Sigmoid colon (tissue), 4 donors: ENCODE measurements around the gene PDCD7.

ENCODE experiments used
- EP300 ChIP-seq, 4 donors: sonication (generic); formaldehyde crosslinking; IDR thresholded peaks; one replicate each; pipeline ENCODE4 v1.6.1; 2017; ENCODE audit warnings: antibody characterized with exemption in 4 of 4
- POLR2A ChIP-seq, 2 donors: fragments of 450-650 bp; IDR thresholded peaks; one replicate each; pipeline ENCODE4 v1.6.1; 2016; ENCODE audit warnings: antibody characterized with exemption in 2 of 2, mild to moderate bottlenecking in 2 of 2, moderate library complexity in 2 of 2
- POLR2AphosphoS5 ChIP-seq, 4 donors: sonication (generic); formaldehyde crosslinking; IDR thresholded peaks; one replicate each; pipeline ENCODE4 v1.6.1; 2017; ENCODE audit warnings: antibody characterized with exemption in 4 of 4
- TF ChIP-seq, protein P1 (sequence below), 4 experiments: fragments of 450-650 bp in 3 of 4; fragments of 200-600 bp in 1 of 4; IDR thresholded peaks; one replicate each; pipeline ENCODE4 v1.5.1; 2016 to 2019; ENCODE audit warnings: antibody characterized with exemption in 4 of 4, mild to moderate bottlenecking in 3 of 4, moderate library complexity in 2 of 4

DNA sequence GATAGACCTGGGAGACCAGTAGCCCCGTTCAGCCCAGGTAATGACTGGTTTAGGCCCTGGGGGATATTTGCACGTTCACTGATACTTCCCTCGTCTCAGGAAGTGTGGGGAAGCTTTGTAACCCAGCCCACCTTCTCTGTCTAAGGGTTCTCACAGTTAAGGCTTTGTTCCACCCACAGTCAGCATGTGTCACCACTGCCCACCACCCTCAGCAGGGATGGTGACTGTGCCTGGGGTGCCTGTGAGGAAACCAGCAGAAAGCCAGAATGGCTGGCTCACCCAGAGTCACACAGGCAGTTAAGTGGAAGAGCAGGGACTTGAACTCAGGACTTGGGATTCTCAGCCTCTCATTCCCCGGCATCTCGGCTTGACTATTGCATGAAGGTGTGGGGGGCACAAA lies 51.9 kb downstream of the PDCD7 start:
- no peak for TF ChIP-seq POLR2AphosphoS5 (IDR thresholded peaks at IDR 0.05)
- TF ChIP-seq POLR2A (IDR thresholded peaks at IDR 0.05) = no peak
- TF ChIP-seq, protein P1, sequence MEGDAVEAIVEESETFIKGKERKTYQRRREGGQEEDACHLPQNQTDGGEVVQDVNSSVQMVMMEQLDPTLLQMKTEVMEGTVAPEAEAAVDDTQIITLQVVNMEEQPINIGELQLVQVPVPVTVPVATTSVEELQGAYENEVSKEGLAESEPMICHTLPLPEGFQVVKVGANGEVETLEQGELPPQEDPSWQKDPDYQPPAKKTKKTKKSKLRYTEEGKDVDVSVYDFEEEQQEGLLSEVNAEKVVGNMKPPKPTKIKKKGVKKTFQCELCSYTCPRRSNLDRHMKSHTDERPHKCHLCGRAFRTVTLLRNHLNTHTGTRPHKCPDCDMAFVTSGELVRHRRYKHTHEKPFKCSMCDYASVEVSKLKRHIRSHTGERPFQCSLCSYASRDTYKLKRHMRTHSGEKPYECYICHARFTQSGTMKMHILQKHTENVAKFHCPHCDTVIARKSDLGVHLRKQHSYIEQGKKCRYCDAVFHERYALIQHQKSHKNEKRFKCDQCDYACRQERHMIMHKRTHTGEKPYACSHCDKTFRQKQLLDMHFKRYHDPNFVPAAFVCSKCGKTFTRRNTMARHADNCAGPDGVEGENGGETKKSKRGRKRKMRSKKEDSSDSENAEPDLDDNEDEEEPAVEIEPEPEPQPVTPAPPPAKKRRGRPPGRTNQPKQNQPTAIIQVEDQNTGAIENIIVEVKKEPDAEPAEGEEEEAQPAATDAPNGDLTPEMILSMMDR (IDR thresholded peaks at IDR 0.05) = no peak
- TF ChIP-seq EP300 (IDR thresholded peaks at IDR 0.05) = no peak
